Right atrium auricular region (tissue), 2 donors: ENCODE results near the gene CEPT1. TPM values are rescaled to one million over a fixed set of nuclear protein-coding genes. Genes with fewer than 3 reads are reported as not detected.
A peak's percentile ranks its signal among the peaks of the same experiment; 100 is the strongest.

Source experiments
- DNase-seq: peaks from one replicate; pipeline ENCODE4 v3.0.0-alpha.2; 2019; ENCODE audit warnings: low spot score
- H3K27ac ChIP-seq, 2 donors: fragments of 200-600 bp; sonication (generic); 1 replicate in 1 of 2; 2 replicates in 1 of 2; pipeline ENCODE4 v1.5.1; 2016 to 2019
- H3K27me3 ChIP-seq, 2 donors: fragments of 200-600 bp; sonication (generic); one replicate each; pipeline versions ENCODE4 v1.5.1 to v1.6.0; 2017 to 2019
- H3K36me3 ChIP-seq: fragments of 200-600 bp; sonication (generic); one replicate; pipeline ENCODE4 v1.5.1; 2016
- H3K4me1 ChIP-seq, 2 donors: fragments of 200-600 bp; sonication (generic); one replicate each; pipeline versions ENCODE4 v1.5.1 to v1.6.0; 2017 to 2019
- H3K4me3 ChIP-seq, 2 donors: fragments of 200-600 bp; sonication (generic); 1 replicate in 1 of 2; 2 replicates in 1 of 2; pipeline ENCODE4 v1.5.1; 2017 to 2019; ENCODE audit warnings: mild to moderate bottlenecking in 1 of 2, moderate library complexity in 1 of 2
- H3K9me3 ChIP-seq, 2 donors: fragments of 200-600 bp; sonication (generic); one replicate each; pipeline ENCODE4 v1.5.1; 2019
- CTCF ChIP-seq, 2 donors: fragments of 200-600 bp; sonication (generic); IDR thresholded peaks; one replicate each; pipeline ENCODE4 v1.5.1; 2019; ENCODE audit warnings: antibody characterized with exemption in 2 of 2
- total RNA-seq, 2 donors: library from RNA; depleted of rRNA; stranded (reverse); fragments of >200 nt; gene quantifications; one replicate each; pipeline ENCODE4 v1.1.0, GENCODE V29; 2016

Gene CEPT1
- total RNA-seq, 2 donors from 2014 or later = 11.6 to 14.0 TPM

GRCh38 chr1:111190931-111191451 is 51.0 kb downstream of the CEPT1 start:
- no peaks in the 10 kb centered on the region for H3K9me3 ChIP-seq
- DNase-seq = no peak
- no peak overlapping the region for H3K27ac ChIP-seq
- no peak overlapping the region for H3K4me3 ChIP-seq
- no peaks in the 10 kb centered on the region for H3K27me3 ChIP-seq
- peaks cover 25% of the 10 kb centered on the region for H3K36me3 ChIP-seq
- H3K4me1 ChIP-seq = peaks cover 0 to 13% of the 10 kb centered on the region in 2 donors
- TF ChIP-seq CTCF (IDR thresholded peaks at IDR 0.05) = no peak

GRCh38 chr1:111191496-111191895 is 51.5 kb downstream of the CEPT1 start:
- Histone ChIP-seq H3K4me3 (no peak overlapping the region), H3K27ac (no peak overlapping the region), H3K27me3 (no peaks in the 10 kb centered on the region), H3K36me3 (peaks cover 20% of the 10 kb centered on the region), H3K4me1 (peaks cover 0 to 13% of the 10 kb centered on the region in 2 donors), H3K9me3 (no peaks in the 10 kb centered on the region)
- TF ChIP-seq CTCF (IDR thresholded peaks at IDR 0.05) = no peak
- no peak for DNase-seq

- Histone ChIP-seq H3K4me3 (no peak overlapping the region), H3K27me3 (no peaks in the 10 kb centered on the region), H3K9me3 (no peaks in the 10 kb centered on the region), H3K36me3 (peaks cover 14% of the 10 kb centered on the region), H3K4me1 (peaks cover 0 to 13% of the 10 kb centered on the region in 2 donors), H3K27ac (no peak overlapping the region)
- no peak for TF ChIP-seq CTCF (IDR thresholded peaks at IDR 0.05)
- DNase-seq = no peak
Observed at GRCh38 chr1:111192074-111192473, 52.1 kb downstream of the CEPT1 start.

- peak overlapping the region; percentile 13 to 16 for H3K27ac ChIP-seq
- TF ChIP-seq CTCF (IDR thresholded peaks at IDR 0.05) = no peak
- peaks cover 0 to 13% of the 10 kb centered on the region in 2 donors for H3K4me1 ChIP-seq
- DNase-seq = no peak
- H3K9me3 ChIP-seq = no peaks in the 10 kb centered on the region
- no peaks in the 10 kb centered on the region for H3K27me3 ChIP-seq
- no peak overlapping the region for H3K4me3 ChIP-seq
- H3K36me3 ChIP-seq = peaks cover 6% of the 10 kb centered on the region
Observed at GRCh38 chr1:111192658-111193519, 52.9 kb downstream of the CEPT1 start.

- Histone ChIP-seq H3K4me1 (peaks cover 0 to 13% of the 10 kb centered on the region in 2 donors), H3K4me3 (no peak overlapping the region), H3K9me3 (no peaks in the 10 kb centered on the region), H3K27me3 (no peaks in the 10 kb centered on the region), H3K36me3 (no peaks in the 10 kb centered on the region), H3K27ac (no peak overlapping the region)
- no peak for TF ChIP-seq CTCF (IDR thresholded peaks at IDR 0.05)
- DNase-seq = peak; percentile 42
Observed at GRCh38 chr1:111193712-111194480, 53.9 kb downstream of the CEPT1 start.
